Measurements from ENCODE around the gene TUT4.
"Not testable (repeated sequence)": the region's sequence is repeated elsewhere in the genome, so short reads cannot be mapped to it uniquely, and the experiment has no call there.

The TUT4 gene

DNA sequence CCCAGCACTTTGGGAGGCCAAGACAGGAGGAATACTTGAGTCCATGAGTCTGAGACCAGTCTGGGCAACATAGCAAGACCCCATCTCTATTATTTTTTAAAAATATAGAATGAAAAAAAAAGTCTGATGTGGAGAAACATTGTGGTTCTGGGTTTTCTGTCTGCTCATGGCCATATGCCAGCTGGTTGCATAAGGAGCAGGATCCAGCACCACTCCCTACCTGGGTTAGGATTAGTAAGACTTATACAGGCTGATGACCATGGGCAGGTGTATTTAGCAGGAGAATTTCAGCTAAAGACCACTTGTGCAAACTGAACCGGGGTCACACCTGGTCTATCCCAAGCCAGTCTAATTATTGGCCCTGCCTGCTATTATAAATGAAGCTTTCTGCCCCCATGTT, 32.6 kb upstream of the TUT4 start:
- TF ChIP-seq, protein P1, sequence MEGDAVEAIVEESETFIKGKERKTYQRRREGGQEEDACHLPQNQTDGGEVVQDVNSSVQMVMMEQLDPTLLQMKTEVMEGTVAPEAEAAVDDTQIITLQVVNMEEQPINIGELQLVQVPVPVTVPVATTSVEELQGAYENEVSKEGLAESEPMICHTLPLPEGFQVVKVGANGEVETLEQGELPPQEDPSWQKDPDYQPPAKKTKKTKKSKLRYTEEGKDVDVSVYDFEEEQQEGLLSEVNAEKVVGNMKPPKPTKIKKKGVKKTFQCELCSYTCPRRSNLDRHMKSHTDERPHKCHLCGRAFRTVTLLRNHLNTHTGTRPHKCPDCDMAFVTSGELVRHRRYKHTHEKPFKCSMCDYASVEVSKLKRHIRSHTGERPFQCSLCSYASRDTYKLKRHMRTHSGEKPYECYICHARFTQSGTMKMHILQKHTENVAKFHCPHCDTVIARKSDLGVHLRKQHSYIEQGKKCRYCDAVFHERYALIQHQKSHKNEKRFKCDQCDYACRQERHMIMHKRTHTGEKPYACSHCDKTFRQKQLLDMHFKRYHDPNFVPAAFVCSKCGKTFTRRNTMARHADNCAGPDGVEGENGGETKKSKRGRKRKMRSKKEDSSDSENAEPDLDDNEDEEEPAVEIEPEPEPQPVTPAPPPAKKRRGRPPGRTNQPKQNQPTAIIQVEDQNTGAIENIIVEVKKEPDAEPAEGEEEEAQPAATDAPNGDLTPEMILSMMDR (IDR thresholded peaks at IDR 0.05; ENCODE audit: low read depth, low read length, missing control alignments): no peak
- H3K4me3 ChIP-seq (ENCODE audit: low read depth, low read length): no peak overlapping the region
- no peak for DNase-seq (ENCODE audit: low read depth)

DNA sequence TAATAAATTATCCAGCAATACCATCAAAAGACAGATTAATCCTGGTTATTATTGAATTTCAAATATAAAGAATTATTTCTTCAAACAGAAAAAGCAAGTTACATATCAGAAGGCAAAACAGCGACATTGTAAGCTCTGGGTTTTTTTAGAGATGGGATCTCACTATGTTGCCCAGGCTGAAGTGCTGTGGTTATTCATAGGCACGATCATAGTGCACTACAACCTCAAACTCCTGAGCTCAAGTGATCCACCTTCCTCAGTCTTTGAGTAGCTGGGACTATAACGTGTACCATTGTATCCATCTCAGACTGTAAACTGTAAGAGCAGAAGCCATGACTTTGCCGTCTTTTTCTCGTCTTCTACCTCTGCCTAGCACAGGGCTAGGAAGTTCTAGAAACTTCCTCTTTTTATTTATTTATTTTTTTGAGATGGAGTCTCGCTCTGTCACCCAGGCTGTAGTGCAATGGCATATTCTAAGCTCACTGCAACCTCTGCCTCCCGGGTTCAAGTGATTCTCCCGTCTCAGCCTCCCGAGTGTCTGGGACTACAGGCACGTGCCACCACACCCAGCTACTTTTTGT, 29.3 kb upstream of the TUT4 start:
- TF ChIP-seq, protein P1 (IDR thresholded peaks at IDR 0.05; ENCODE audit: low read depth, low read length, missing control alignments): no peak
- no peak for DNase-seq (ENCODE audit: low read depth)
- no peak overlapping the region for H3K4me3 ChIP-seq (ENCODE audit: low read depth, low read length)

DNA sequence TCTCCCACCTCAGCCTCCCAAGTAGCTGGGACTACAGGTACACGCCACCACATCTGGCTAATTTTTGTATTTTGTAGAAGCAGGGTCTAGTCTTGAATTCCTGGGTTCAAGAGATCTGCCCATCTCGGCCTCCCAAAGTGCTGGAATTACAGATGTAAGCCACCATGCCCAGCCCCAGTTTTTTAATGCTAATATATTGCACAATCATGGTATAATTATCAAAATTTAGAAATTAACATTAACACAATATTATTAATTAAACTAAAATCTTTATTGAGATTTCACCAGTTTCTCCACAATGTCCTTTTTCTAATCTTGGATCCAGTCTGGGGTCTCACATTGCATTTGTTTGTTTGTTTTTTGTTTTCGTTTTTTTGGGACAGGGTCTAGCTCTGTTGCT, 27.4 kb upstream of the TUT4 start:
- H3K4me3 ChIP-seq (ENCODE audit: low read depth, low read length): no peak overlapping the region
- DNase-seq (ENCODE audit: low read depth): no peak
- TF ChIP-seq, protein P1 (IDR thresholded peaks at IDR 0.05; ENCODE audit: low read depth, low read length, missing control alignments): no peak

DNA sequence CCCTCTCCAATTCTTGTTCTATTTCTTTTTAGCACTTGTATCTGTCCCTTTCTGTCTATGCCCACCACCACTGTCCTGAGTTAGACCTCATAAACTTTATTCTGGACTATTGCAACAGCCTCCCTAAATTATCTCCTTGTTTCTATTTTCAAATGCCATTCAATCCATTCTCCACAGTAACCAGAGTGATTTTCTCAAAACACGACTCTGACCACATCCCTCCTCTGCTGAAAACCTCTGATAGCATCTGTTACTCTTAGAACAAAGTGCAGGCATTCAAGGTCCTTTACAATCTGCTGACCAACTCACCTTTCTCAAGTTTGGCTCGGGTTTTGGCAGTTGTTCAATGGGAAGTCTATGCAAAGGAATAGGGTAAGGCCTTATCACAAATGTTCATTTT, 26.5 kb upstream of the TUT4 start:
- no peak overlapping the region for H3K4me3 ChIP-seq (ENCODE audit: low read depth, low read length)
- DNase-seq (ENCODE audit: low read depth): no peak
- TF ChIP-seq, protein P1 (IDR thresholded peaks at IDR 0.05; ENCODE audit: low read depth, low read length, missing control alignments): no peak

DNA sequence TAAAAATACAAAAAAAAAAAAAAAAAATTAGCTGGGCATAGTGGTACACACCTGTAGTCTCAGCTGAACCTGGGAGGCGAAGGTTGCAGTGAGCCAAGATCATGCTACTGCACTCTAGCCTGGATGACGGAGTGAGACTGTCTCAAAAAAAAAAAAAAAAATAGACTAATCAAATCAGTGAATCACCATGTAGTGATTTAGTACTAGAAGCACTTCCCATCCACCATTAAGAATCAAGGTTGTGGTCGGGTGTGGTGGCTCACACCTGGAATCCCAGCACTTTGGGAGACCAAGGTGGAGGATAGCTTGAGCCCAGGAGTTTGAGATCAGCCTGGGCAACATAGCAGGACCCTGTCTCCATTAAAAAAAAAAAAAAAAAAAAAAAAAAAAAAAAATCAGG, 25.2 kb upstream of the TUT4 start:
- H3K4me3 ChIP-seq (ENCODE audit: low read depth, low read length); DNase-seq (ENCODE audit: low read depth): not testable (repeated sequence)

DNA sequence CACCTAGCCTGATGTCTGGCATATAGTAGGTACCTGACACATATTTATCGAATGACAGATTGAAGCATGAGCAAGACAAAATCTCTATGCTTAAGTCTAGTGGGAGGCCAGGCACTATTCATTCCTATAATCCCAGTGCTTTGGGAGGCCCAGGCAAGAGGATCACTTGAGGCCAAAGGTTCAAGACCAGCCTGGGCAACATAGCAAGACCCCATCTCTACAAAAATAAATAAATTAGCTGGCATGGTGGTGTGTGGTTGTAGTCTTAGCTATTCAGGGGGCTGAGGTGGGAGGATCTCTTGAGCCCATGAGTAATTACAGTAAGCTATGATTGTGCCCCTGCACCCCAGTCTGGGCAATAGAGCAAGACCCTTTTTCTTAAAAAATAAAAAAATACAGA, 23.2 kb upstream of the TUT4 start:
- no peak for DNase-seq (ENCODE audit: low read depth)
- no peak overlapping the region for H3K4me3 ChIP-seq (ENCODE audit: low read depth, low read length)
- TF ChIP-seq, protein P1 (IDR thresholded peaks at IDR 0.05; ENCODE audit: low read depth, low read length, missing control alignments): no peak

DNA sequence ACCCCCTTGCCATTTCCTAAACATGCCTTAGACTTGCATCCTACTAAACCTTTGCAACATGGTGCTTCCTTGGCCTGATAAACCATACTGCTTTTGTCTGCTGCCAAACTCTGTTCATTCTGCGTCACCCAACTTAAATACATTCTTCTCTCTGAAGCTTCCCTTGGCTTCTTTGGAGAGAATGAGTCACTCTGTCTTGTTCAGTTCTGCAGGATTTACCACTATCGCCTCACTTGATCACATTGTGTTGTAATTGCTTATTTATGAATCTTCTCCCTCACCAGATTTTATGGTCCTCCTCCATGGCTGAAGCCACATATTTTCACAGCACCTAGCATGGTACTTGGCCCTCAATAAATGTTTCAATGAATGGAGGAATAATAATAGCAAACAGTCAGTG, 21.7 kb upstream of the TUT4 start:
- DNase-seq (ENCODE audit: low read depth): no peak
- H3K4me3 ChIP-seq (ENCODE audit: low read depth, low read length): no peak overlapping the region
- TF ChIP-seq, protein P1 (IDR thresholded peaks at IDR 0.05; ENCODE audit: low read depth, low read length, missing control alignments): no peak
